Measurements from ENCODE around the gene KLK3.
"Not testable (repeated sequence)": the region's sequence is repeated elsewhere in the genome, so short reads cannot be mapped to it uniquely, and the experiment has no call there.

The KLK3 gene

GRCh38 chr19:50854636-50855410, at the start of gene KLK3:
Gene KLK3, plus strand, starts transcription at chr19:50854915. Its CDS starts 41 bp downstream, at chr19:50854956.
- DNase-seq: no peak

- no peak for DNase-seq
Observed at GRCh38 chr19:50808856-50809255, 45.9 kb upstream of the KLK3 start.

- DNase-seq: not testable (repeated sequence)
Observed at GRCh38 chr19:50811622-50812238, 43.0 kb upstream of the KLK3 start.

GRCh38 chr19:50812474-50812873, 42.2 kb upstream of the KLK3 start:
- no peak for DNase-seq

- DNase-seq: no peak
Observed at GRCh38 chr19:50814883-50815282, 39.8 kb upstream of the KLK3 start.

GRCh38 chr19:50815439-50815838, 39.3 kb upstream of the KLK3 start:
- no peak for DNase-seq

- no peak for DNase-seq
Observed at GRCh38 chr19:50817941-50818858, 36.5 kb upstream of the KLK3 start.

GRCh38 chr19:50818859-50819472, 35.7 kb upstream of the KLK3 start:
- DNase-seq: no peak

- DNase-seq: no peak
Observed at GRCh38 chr19:50819636-50820035, 35.1 kb upstream of the KLK3 start.

- DNase-seq: no peak
Observed at GRCh38 chr19:50820086-50820485, 34.6 kb upstream of the KLK3 start.

- no peak for DNase-seq
Observed at GRCh38 chr19:50820549-50821247, 34.0 kb upstream of the KLK3 start.

- no peak for DNase-seq
Observed at GRCh38 chr19:50821248-50821612, 33.5 kb upstream of the KLK3 start.

GRCh38 chr19:50821622-50822021, 33.1 kb upstream of the KLK3 start:
- DNase-seq: no peak

- DNase-seq: no peak
Observed at GRCh38 chr19:50822661-50823208, 32.0 kb upstream of the KLK3 start.

- no peak for DNase-seq
Observed at GRCh38 chr19:50823389-50824042, 31.2 kb upstream of the KLK3 start, which contains the start of gene KLK1. Gene KLK1, minus strand, starts transcription at chr19:50823787. Its CDS starts 39 bp downstream, at chr19:50823748.

- DNase-seq: no peak
Observed at GRCh38 chr19:50826492-50827240, 28.0 kb upstream of the KLK3 start.

- DNase-seq: no peak
Observed at GRCh38 chr19:50827476-50827875, 27.2 kb upstream of the KLK3 start.

GRCh38 chr19:50829801-50830200, 24.9 kb upstream of the KLK3 start:
- DNase-seq: no peak

- DNase-seq: no peak
Observed at GRCh38 chr19:50830266-50831025, 24.3 kb upstream of the KLK3 start.

GRCh38 chr19:50831026-50831396, 23.7 kb upstream of the KLK3 start:
- no peak for DNase-seq

Measured in GF-D8 (cell line).